Right lobe of liver (tissue), 4 donors: ENCODE measurements around the gene RPEL1.

Experiments used
- CTCF ChIP-seq, 4 donors: fragments of 200-600 bp in 3 of 4; fragments of 450-650 bp in 1 of 4; IDR thresholded peaks; one replicate each; pipeline versions ENCODE4 v1.5.1 to v1.8.0; 2016 to 2022; ENCODE audit warnings: antibody characterized with exemption in 4 of 4, mild to moderate bottlenecking in 2 of 4
- POLR2A ChIP-seq: fragments of 450-650 bp; IDR thresholded peaks from one replicate; pipeline ENCODE4 v1.6.1; 2017; ENCODE audit warnings: antibody characterized with exemption, mild to moderate bottlenecking
- donor health status: DM: no; HTN: no; CAD: no.
- donor health status: DM: no; HTN: no; CAD: no.
- donor health status: DM: no; HTN: yes; CAD: no.

- TF ChIP-seq CTCF (IDR thresholded peaks at IDR 0.05) (no peak), POLR2A (no peak)
Measured at GRCh38 chr10:103282961-103283360, 37.3 kb downstream of the RPEL1 start.
